ENCODE results near the gene DLG2. TPM values are rescaled to one million over a fixed set of nuclear protein-coding genes. Genes with fewer than 3 reads are reported as not detected.
A peak's percentile ranks its signal among the peaks of the same experiment; 100 is the strongest.

The DLG2 gene
- polyA plus RNA-seq, 3 donors = 0.24 to 0.39 TPM; not detected in 1

- peak overlapping the region; percentile 98 for H3K9ac ChIP-seq (ENCODE audit: insufficient read depth, low read length, poor library complexity, severe bottlenecking)
- Mint-ChIP-seq H3K4me3 (peak overlapping the region; percentile 98 to 100), H3K9me3 (peaks cover 0 to 2% (median 0%) of the 10 kb centered on the region in 7 donors), H3K27me3 (ENCODE audit: low read depth in 3 of 3) (no peaks in the 10 kb centered on the region), H3K4me1 (peaks cover 32% of the 10 kb centered on the region), H3K36me3 (peaks cover 28 to 31% of the 10 kb centered on the region in 2 donors), H3K27ac (peak overlapping the region; percentile 97 to 99 (median 98))
- H4K20me1 ChIP-seq (ENCODE audit: insufficient read depth, low read length) = peaks cover 54% of the 10 kb centered on the region
- no peaks in the 10 kb centered on the region for H3K9me3 ChIP-seq (replicated peaks in 1 of 2; ENCODE audit: control insufficient read depth in 1 of 2, insufficient read depth in 1 of 2, low read length in 2 of 2)
- TF ChIP-seq CTCF (IDR thresholded peaks at IDR 0.05) = no peak
- intact Hi-C loops (cut with micrococcal nuclease) = loop anchor here (5.0 to 10.0 kb wide), 2 partner anchors 36 to 582 kb away; partner anchors contain the start of genes DLG2 (in 2 of the 2), TMEM126B (in 2 of the 2) and EED (in 1 of the 2)
- H3K4me1 ChIP-seq (ENCODE audit: control insufficient read depth in 1 of 2, insufficient read depth in 2 of 2, low read length in 2 of 2) = peaks cover 17 to 32% of the 10 kb centered on the region in 2 donors
- no peaks in the 10 kb centered on the region for H3K27me3 ChIP-seq (ENCODE audit: control insufficient read depth in 2 of 2, insufficient read depth in 2 of 2, low read length in 2 of 2)
- peaks cover 24 to 28% of the 10 kb centered on the region in 2 donors for H3K36me3 ChIP-seq (replicated peaks in 1 of 2; ENCODE audit: control insufficient read depth in 1 of 2, insufficient read depth in 2 of 2, low read length in 2 of 2)
- peak overlapping the region; percentile 92 for H2AFZ ChIP-seq (ENCODE audit: insufficient read depth, low read depth, low read length, poor library complexity, severe bottlenecking)
- H3K4me3 ChIP-seq (replicated peaks in 1 of 3; ENCODE audit: low read depth in 2 of 3, low read length in 3 of 3) = peak overlapping the region; percentile 56 to 94 (median 78)
- H3K27ac ChIP-seq (ENCODE audit: low read depth in 1 of 2, low read length in 2 of 2) = peak overlapping the region; percentile 86 to 97
- DNase-seq = peak in 1 of 3 donors; percentile 9
- 32% methylated on average over 4 of the region's 10 CpGs for WGBS (ENCODE audit: insufficient coverage)
- H3K79me2 ChIP-seq (ENCODE audit: insufficient read depth, low read length) = peaks cover 71% of the 10 kb centered on the region
- peak overlapping the region; percentile 93 for H3K4me2 ChIP-seq (replicated peaks; ENCODE audit: extremely low read depth, low read length, poor library complexity, severe bottlenecking)
These were observed 36.1 kb upstream of the DLG2 start for GRCh38 chr11:85663080-85663752.

GRCh38 chr11:85661972-85662664, 35.0 kb upstream of the DLG2 start:
- TF ChIP-seq CTCF (IDR thresholded peaks at IDR 0.05) = no peak
- no peak for DNase-seq
- peaks cover 29 to 39% of the 10 kb centered on the region in 2 donors for H3K36me3 ChIP-seq (replicated peaks in 1 of 2; ENCODE audit: control insufficient read depth in 1 of 2, insufficient read depth in 2 of 2, low read length in 2 of 2)
- H3K27me3 Mint-ChIP-seq (ENCODE audit: low read depth in 3 of 3) = no peaks in the 10 kb centered on the region
- peaks cover 32% of the 10 kb centered on the region for H3K4me1 Mint-ChIP-seq
- WGBS (ENCODE audit: insufficient coverage) = no CpG with 5 or more reads among the region's 4 CpGs
- peaks cover 0 to 2% (median 0%) of the 10 kb centered on the region in 7 donors for H3K9me3 Mint-ChIP-seq
- no peaks in the 10 kb centered on the region for H3K9me3 ChIP-seq (replicated peaks in 1 of 2; ENCODE audit: control insufficient read depth in 1 of 2, insufficient read depth in 1 of 2, low read length in 2 of 2)
- H3K36me3 Mint-ChIP-seq = peaks cover 31 to 32% of the 10 kb centered on the region in 2 donors
- no peak overlapping the region for H3K9ac ChIP-seq (ENCODE audit: insufficient read depth, low read length, poor library complexity, severe bottlenecking)
- H3K27me3 ChIP-seq (ENCODE audit: control insufficient read depth in 2 of 2, insufficient read depth in 2 of 2, low read length in 2 of 2) = no peaks in the 10 kb centered on the region
- peak overlapping the region; percentile 93 for H3K4me2 ChIP-seq (replicated peaks; ENCODE audit: extremely low read depth, low read length, poor library complexity, severe bottlenecking)
- H3K4me3 Mint-ChIP-seq = no peak overlapping the region
- peaks cover 17 to 32% of the 10 kb centered on the region in 2 donors for H3K4me1 ChIP-seq (ENCODE audit: control insufficient read depth in 1 of 2, insufficient read depth in 2 of 2, low read length in 2 of 2)
- peaks cover 60% of the 10 kb centered on the region for H4K20me1 ChIP-seq (ENCODE audit: insufficient read depth, low read length)
- intact Hi-C loops (cut with micrococcal nuclease) = loop anchor here (5.0 to 10.0 kb wide), 2 partner anchors 35 to 583 kb away; partner anchors contain the start of genes DLG2 (in 2 of the 2), TMEM126B (in 2 of the 2) and EED (in 1 of the 2)
- peak overlapping the region in 1 of 2 donors; percentile 97 for H3K27ac ChIP-seq (ENCODE audit: low read depth in 1 of 2, low read length in 2 of 2)
- H3K4me3 ChIP-seq (replicated peaks in 1 of 3; ENCODE audit: low read depth in 2 of 3, low read length in 3 of 3) = peak overlapping the region in 1 of 3 experiments; percentile 94
- peaks cover 82% of the 10 kb centered on the region for H3K79me2 ChIP-seq (ENCODE audit: insufficient read depth, low read length)
- no peak overlapping the region for H2AFZ ChIP-seq (ENCODE audit: insufficient read depth, low read depth, low read length, poor library complexity, severe bottlenecking)
- no peak overlapping the region for H3K27ac Mint-ChIP-seq

Measured in CD14-positive monocyte (primary cell).